CD4-positive, alpha-beta T cell (primary cell): ENCODE measurements around the gene VAT1L. TPM values are rescaled to one million over a fixed set of nuclear protein-coding genes. Genes with fewer than 3 reads are reported as not detected.

Experiments
- ATAC-seq: fragments of 200-7000 bp; cut with Tn5 transposase; one replicate; pipeline ENCODE4 v1.10.0; 2022; ENCODE audit warnings: mild to moderate bottlenecking; ENCODE audit not compliant: poor library complexity
- CTCF ChIA-PET: fragments of 350-600 bp; sonication (Branson Sonifier 250); formaldehyde crosslinking; loops from one replicate; lab custom pipeline; 2021; ENCODE audit warnings: antibody characterized with exemption, inconsistent platforms; lab: Charles Lee
- POLR2A ChIA-PET: fragments of 350-600 bp; sonication (Branson Sonifier 250); formaldehyde crosslinking; loops from one replicate; lab custom pipeline; 2021; ENCODE audit warnings: antibody characterized with exemption, inconsistent platforms; lab: Charles Lee
- DNase-seq, 14 experiments: peaks; one replicate each; pipeline ENCODE4 v3.0.0-alpha.2; 2013 to 2020; ENCODE audit warnings: mixed read lengths in 2 of 14
- H3K27ac ChIP-seq, 2 donors: one replicate each; pipeline versions ENCODE4 v1.5.1 to v1.7.0; 2013; ENCODE audit warnings: low read length in 2 of 2, low read depth in 1 of 2, mild to moderate bottlenecking in 1 of 2
- H3K27me3 ChIP-seq, 2 experiments: 1 replicate in 1 of 2; 2 replicates in 1 of 2; pipeline versions ENCODE4 v1.6.1 to v1.7.0; 2013; ENCODE audit warnings: low read length in 2 of 2, control low read depth in 1 of 2, mild to moderate bottlenecking in 1 of 2, moderate library complexity in 1 of 2; ENCODE audit not compliant: insufficient read depth in 2 of 2, control insufficient read depth in 1 of 2
- H3K36me3 ChIP-seq: one replicate; pipeline ENCODE4 v1.6.1; 2013; ENCODE audit warnings: low read length, control low read depth; ENCODE audit not compliant: insufficient read depth
- H3K4me1 ChIP-seq: one replicate; pipeline ENCODE4 v1.6.1; 2013; ENCODE audit warnings: low read length, control low read depth; ENCODE audit not compliant: insufficient read depth
- H3K4me3 ChIP-seq: one replicate; pipeline ENCODE4 v1.5.1; 2013; ENCODE audit warnings: mild to moderate bottlenecking, low read length, moderate library complexity
- H3K9me3 ChIP-seq, 2 experiments: 1 replicate in 1 of 2; 2 replicates in 1 of 2; pipeline versions ENCODE4 v1.6.1 to v1.7.0; 2013; ENCODE audit warnings: low read length in 2 of 2, mild to moderate bottlenecking in 2 of 2, control low read depth in 1 of 2, moderate library complexity in 1 of 2; ENCODE audit not compliant: control insufficient read depth in 1 of 2, insufficient read depth in 1 of 2
- H3K27ac Mint-ChIP-seq: one replicate; pipeline ENCODE4 v1.8.0; 2020; ENCODE audit warnings: mixed read lengths
- H3K27me3 Mint-ChIP-seq: one replicate; pipeline ENCODE4 v1.8.0; 2021; ENCODE audit warnings: mixed read lengths
- H3K36me3 Mint-ChIP-seq: one replicate; pipeline ENCODE4 v1.8.0; 2021; ENCODE audit warnings: low read depth, mixed read lengths
- H3K4me1 Mint-ChIP-seq: one replicate; pipeline ENCODE4 v1.8.0; 2021; ENCODE audit warnings: low read depth, mixed read lengths
- H3K4me3 Mint-ChIP-seq: one replicate; pipeline ENCODE4 v1.8.0; 2020; ENCODE audit warnings: mild to moderate bottlenecking, mixed read lengths
- H3K9me3 Mint-ChIP-seq: one replicate; pipeline ENCODE4 v1.8.0; 2020; ENCODE audit warnings: mixed read lengths
- intact Hi-C, 2 experiments: fragments of 100-400 bp; cut with DNase I in 1 of 2; cut with micrococcal nuclease in 1 of 2; formaldehyde crosslinking; loops; one replicate each; pipeline versions ENCODE4 v1.15.1 to v1.9.0; 2023 to 2025; cut with DNase I, micrococcal nuclease
- total RNA-seq, 174 experiments: library from RNA in 2 of 174; stranded (reverse) in 2 of 174; gene quantifications; one replicate each; pipeline ENCODE4 v1.2.3 and lab custom pipeline; 2021 to 2026
- TF ChIP-seq, protein P1 (sequence below): fragments of 200-600 bp; IDR thresholded peaks from one replicate; pipeline ENCODE4 v1.8.0; 2022; ENCODE audit warnings: antibody characterized with exemption, mild to moderate bottlenecking

VAT1L gene
- total RNA-seq, 2 experiments from 2014 or later = not detected

DNA sequence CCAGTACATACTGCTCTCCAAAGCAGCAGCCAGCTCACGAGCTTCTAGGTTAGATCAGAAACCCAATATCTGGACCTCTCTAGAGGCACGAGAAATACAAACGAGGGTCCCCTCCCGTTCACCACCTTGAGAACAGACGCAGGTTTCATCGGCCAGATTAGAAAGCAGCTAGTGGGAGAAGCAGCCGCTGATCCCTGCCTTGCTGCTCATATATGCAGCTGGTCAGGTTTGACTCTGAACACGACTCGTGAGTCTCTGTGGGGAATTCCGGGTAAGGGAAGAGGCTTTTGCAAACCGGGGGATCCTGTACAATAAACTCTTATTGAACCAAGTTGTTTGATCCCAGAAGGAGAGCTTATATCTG, 1.6 kb downstream of the VAT1L start:
- TF ChIP-seq, protein P1, sequence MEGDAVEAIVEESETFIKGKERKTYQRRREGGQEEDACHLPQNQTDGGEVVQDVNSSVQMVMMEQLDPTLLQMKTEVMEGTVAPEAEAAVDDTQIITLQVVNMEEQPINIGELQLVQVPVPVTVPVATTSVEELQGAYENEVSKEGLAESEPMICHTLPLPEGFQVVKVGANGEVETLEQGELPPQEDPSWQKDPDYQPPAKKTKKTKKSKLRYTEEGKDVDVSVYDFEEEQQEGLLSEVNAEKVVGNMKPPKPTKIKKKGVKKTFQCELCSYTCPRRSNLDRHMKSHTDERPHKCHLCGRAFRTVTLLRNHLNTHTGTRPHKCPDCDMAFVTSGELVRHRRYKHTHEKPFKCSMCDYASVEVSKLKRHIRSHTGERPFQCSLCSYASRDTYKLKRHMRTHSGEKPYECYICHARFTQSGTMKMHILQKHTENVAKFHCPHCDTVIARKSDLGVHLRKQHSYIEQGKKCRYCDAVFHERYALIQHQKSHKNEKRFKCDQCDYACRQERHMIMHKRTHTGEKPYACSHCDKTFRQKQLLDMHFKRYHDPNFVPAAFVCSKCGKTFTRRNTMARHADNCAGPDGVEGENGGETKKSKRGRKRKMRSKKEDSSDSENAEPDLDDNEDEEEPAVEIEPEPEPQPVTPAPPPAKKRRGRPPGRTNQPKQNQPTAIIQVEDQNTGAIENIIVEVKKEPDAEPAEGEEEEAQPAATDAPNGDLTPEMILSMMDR = no peak
- ATAC-seq (no peak), DNase-seq (no peak)
- POLR2A ChIA-PET = no interaction called here
- Histone ChIP-seq H3K27me3 (peaks cover 45 to 63% of the 10 kb centered on the region in 2 experiments), H3K27ac (no peak overlapping the region), H3K4me1 (peaks cover 14% of the 10 kb centered on the region), H3K4me3 (no peak overlapping the region), H3K9me3 (peaks cover 0 to 7% of the 10 kb centered on the region in 2 experiments), H3K36me3 (no peaks in the 10 kb centered on the region)
- peaks cover 90% of the 10 kb centered on the region for H3K27me3 Mint-ChIP-seq
- no peak overlapping the region for H3K27ac Mint-ChIP-seq
- intact Hi-C loops = no loop called here
- H3K4me3 Mint-ChIP-seq = no peak overlapping the region
- CTCF ChIA-PET = no interaction called here
- H3K4me1 Mint-ChIP-seq = no peaks in the 10 kb centered on the region
- H3K9me3 Mint-ChIP-seq = no peaks in the 10 kb centered on the region
- no peaks in the 10 kb centered on the region for H3K36me3 Mint-ChIP-seq

DNA sequence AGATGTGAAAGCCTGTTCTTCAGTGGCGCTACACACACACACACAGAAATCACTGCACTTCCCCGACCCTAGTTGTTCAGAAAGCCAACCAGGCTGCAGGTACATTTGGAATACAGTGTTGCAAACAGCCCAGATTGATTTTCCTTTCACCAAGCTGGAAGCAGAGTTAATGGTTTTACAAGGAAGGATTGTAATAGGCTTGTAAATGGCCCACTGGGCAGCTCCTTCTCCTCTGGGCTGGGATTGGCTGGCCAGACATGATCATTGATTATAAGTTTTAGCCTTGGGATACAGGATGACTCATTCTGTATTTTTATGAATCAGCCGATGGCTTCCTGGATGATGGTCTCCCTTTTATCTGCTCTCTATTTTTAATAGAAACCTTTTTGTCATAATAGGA, 2.5 kb downstream of the VAT1L start:
- H3K27me3 ChIP-seq = peaks cover 45 to 54% of the 10 kb centered on the region in 2 experiments
- intact Hi-C loops = no loop called here
- Mint-ChIP-seq H3K9me3 (no peaks in the 10 kb centered on the region), H3K36me3 (no peaks in the 10 kb centered on the region), H3K27me3 (peaks cover 83% of the 10 kb centered on the region), H3K27ac (no peak overlapping the region), H3K4me1 (no peaks in the 10 kb centered on the region), H3K4me3 (no peak overlapping the region)
- no peak overlapping the region for H3K27ac ChIP-seq
- H3K4me1 ChIP-seq = peaks cover 14% of the 10 kb centered on the region
- peaks cover 0 to 7% of the 10 kb centered on the region in 2 experiments for H3K9me3 ChIP-seq
- no peak overlapping the region for H3K4me3 ChIP-seq
- DNase-seq (no peak), ATAC-seq (no peak)
- TF ChIP-seq, protein P1 = no peak
- POLR2A ChIA-PET = no interaction called here
- no peaks in the 10 kb centered on the region for H3K36me3 ChIP-seq
- CTCF ChIA-PET = no interaction called here

- TF ChIP-seq, protein P1 = no peak
- POLR2A ChIA-PET = no interaction called here
- H3K27me3 Mint-ChIP-seq = peaks cover 78% of the 10 kb centered on the region
- no peak overlapping the region for H3K27ac ChIP-seq
- no peak overlapping the region for H3K27ac Mint-ChIP-seq
- no peak for DNase-seq
- intact Hi-C loops = no loop called here
- no peak for ATAC-seq
- H3K4me3 ChIP-seq = no peak overlapping the region
- no peak overlapping the region for H3K4me3 Mint-ChIP-seq
- no peaks in the 10 kb centered on the region for H3K9me3 Mint-ChIP-seq
- H3K9me3 ChIP-seq = peaks cover 0 to 7% of the 10 kb centered on the region in 2 experiments
- H3K27me3 ChIP-seq = peaks cover 29 to 33% of the 10 kb centered on the region in 2 experiments
- no peaks in the 10 kb centered on the region for H3K4me1 Mint-ChIP-seq
- H3K36me3 Mint-ChIP-seq = no peaks in the 10 kb centered on the region
- CTCF ChIA-PET = no interaction called here
- H3K36me3 ChIP-seq = no peaks in the 10 kb centered on the region
- H3K4me1 ChIP-seq = peaks cover 11% of the 10 kb centered on the region
Observed at GRCh38 chr16:77793417-77793816, 5.1 kb downstream of the VAT1L start.
